VCaP (cell line): ENCODE data around the gene TPM2.

Experiments
- H3K27ac ChIP-seq: fragments of 450-650 bp; 2 replicates; pipeline ENCODE4 v1.5.1; 2017
- TF ChIP-seq, protein P1 (sequence below): fragments of 450-650 bp; conservative IDR thresholded peaks from 2 replicates; pipeline ENCODE4 v1.5.1; 2017; ENCODE audit warnings: mild to moderate bottlenecking, moderate library complexity

The TPM2 gene

GRCh38 chr9:35656348-35656747 is 33.4 kb downstream of the TPM2 start:
- no peak overlapping the region; the same call in 1 of the 2 replicates for H3K27ac ChIP-seq
- TF ChIP-seq, protein P1, sequence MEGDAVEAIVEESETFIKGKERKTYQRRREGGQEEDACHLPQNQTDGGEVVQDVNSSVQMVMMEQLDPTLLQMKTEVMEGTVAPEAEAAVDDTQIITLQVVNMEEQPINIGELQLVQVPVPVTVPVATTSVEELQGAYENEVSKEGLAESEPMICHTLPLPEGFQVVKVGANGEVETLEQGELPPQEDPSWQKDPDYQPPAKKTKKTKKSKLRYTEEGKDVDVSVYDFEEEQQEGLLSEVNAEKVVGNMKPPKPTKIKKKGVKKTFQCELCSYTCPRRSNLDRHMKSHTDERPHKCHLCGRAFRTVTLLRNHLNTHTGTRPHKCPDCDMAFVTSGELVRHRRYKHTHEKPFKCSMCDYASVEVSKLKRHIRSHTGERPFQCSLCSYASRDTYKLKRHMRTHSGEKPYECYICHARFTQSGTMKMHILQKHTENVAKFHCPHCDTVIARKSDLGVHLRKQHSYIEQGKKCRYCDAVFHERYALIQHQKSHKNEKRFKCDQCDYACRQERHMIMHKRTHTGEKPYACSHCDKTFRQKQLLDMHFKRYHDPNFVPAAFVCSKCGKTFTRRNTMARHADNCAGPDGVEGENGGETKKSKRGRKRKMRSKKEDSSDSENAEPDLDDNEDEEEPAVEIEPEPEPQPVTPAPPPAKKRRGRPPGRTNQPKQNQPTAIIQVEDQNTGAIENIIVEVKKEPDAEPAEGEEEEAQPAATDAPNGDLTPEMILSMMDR, result no peak

DNA sequence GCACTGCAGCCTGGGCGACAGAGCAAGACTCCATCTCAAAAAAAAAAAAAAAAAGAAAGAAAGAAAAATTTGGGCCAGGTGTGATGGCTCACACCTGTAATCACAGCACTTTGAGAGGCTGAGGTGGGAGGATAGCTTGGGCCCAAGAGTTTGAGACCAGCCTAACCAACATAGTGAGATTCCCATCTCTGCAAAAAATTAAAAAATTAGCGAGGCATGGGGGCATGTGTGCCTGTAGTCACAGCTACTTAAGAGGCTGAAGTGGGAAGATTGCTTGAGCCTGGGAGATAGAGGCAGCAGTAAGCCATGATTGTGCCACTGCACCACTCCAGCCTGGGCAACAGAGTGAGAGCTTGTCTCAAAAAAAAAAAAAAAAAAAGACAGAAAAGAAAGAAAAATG is 36.1 kb downstream of the TPM2 start:
- TF ChIP-seq, protein P1, result no peak
- H3K27ac ChIP-seq, result no peak overlapping the region

DNA sequence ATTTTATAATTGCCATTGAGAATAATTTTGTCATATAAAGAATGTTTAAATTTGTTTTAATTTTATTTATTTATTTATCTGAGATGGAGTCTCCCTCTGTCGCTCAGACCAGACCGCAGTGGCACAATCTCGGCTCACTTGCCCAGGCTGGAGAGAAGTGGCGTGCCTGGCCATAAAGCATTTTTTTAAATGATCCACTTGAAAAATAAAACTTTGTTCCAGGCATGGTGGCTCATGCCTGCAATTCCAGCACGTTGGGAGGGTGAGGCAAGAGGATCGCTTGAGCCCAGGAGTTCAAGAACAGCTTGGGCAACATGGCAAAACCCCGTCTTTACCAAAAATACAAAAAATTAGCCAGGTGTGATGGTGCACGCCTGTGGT is 36.9 kb downstream of the TPM2 start:
- H3K27ac ChIP-seq, result no peak overlapping the region
- TF ChIP-seq, protein P1, result no peak

GRCh38 chr9:35651956-35652828 is 37.5 kb downstream of the TPM2 start:
- TF ChIP-seq, protein P1, result no peak
- no peak overlapping the region for H3K27ac ChIP-seq

GRCh38 chr9:35650341-35651158 is 39.2 kb downstream of the TPM2 start, which contains the start of gene SIT1:
TSS of gene SIT1 (minus strand) at chr9:35650931. CDS start at chr9:35650853, 78 bp downstream.
- TF ChIP-seq, protein P1, result no peak
- no peak within 1 kb of the TSS for H3K27ac ChIP-seq

GRCh38 chr9:35649431-35650340 is 40.0 kb downstream of the TPM2 start:
- no peak overlapping the region for H3K27ac ChIP-seq
- TF ChIP-seq, protein P1, result no peak
